Measurements from ENCODE around the gene PTPRO. TPM values are rescaled to one million over a fixed set of nuclear protein-coding genes. Genes with fewer than 3 reads are reported as not detected.
A peak's percentile ranks its signal among the peaks of the same experiment; 100 is the strongest.

Gene PTPRO
- total and polyA plus RNA-seq, 4 donors = 2.6 to 11.7 (median 3.4) TPM

DNA sequence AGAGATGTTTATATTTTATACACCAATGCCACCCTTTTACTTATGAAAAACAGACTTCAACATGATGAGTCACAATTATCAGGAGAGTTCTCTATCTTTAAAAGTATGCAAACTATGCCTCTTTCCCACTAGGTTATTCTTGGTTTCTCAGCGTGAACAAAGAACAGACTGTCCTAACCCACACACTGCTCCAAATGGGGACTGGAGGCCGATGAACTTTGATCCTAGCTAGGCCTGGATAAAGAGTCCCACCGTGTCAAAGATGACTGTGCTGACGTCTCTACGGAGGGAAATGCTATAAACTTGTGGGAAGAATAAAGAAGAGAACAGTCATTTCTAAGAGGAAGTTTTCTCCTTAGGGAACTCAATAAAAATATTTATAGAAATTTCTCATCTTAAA, 306.8 kb downstream of the PTPRO start:
- Histone ChIP-seq H3K27me3 (ENCODE audit: control insufficient read depth in 3 of 3, insufficient read depth in 3 of 3, low read length in 2 of 3) (no peaks in the 10 kb centered on the region), H3K4me1 (ENCODE audit: control insufficient read depth in 5 of 5, insufficient read depth in 5 of 5, low read length in 5 of 5) (peaks cover 0 to 14% (median 0%) of the 10 kb centered on the region in 5 donors), H3K36me3 (ENCODE audit: control insufficient read depth in 4 of 4, insufficient read depth in 4 of 4, low read length in 4 of 4) (peaks cover 0 to 2% (median under 1%) of the 10 kb centered on the region in 4 donors), H3K27ac (ENCODE audit: low read depth in 1 of 2, low read length in 1 of 2) (peak overlapping the region in 1 of 2 donors; percentile 12), H3K9ac (ENCODE audit: insufficient read depth in 1 of 2, low read length in 2 of 2) (no peak overlapping the region), H3K4me3 (no peak overlapping the region), H3K9me3 (ENCODE audit: control insufficient read depth in 4 of 4, insufficient read depth in 3 of 4, low read length in 3 of 4) (no peaks in the 10 kb centered on the region)
- DNase-seq (peak in 1 of 3 donors; percentile 35), ATAC-seq (ENCODE audit: insufficient read depth, low FRiP score) (peak; percentile 75)
- 44 to 48% methylated on average over 5 of the region's 5 CpGs for WGBS, 2 donors
- TF ChIP-seq, protein P1, sequence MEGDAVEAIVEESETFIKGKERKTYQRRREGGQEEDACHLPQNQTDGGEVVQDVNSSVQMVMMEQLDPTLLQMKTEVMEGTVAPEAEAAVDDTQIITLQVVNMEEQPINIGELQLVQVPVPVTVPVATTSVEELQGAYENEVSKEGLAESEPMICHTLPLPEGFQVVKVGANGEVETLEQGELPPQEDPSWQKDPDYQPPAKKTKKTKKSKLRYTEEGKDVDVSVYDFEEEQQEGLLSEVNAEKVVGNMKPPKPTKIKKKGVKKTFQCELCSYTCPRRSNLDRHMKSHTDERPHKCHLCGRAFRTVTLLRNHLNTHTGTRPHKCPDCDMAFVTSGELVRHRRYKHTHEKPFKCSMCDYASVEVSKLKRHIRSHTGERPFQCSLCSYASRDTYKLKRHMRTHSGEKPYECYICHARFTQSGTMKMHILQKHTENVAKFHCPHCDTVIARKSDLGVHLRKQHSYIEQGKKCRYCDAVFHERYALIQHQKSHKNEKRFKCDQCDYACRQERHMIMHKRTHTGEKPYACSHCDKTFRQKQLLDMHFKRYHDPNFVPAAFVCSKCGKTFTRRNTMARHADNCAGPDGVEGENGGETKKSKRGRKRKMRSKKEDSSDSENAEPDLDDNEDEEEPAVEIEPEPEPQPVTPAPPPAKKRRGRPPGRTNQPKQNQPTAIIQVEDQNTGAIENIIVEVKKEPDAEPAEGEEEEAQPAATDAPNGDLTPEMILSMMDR (IDR thresholded peaks at IDR 0.05; ENCODE audit: control extremely low read depth, extremely low read depth) = no peak

DNA sequence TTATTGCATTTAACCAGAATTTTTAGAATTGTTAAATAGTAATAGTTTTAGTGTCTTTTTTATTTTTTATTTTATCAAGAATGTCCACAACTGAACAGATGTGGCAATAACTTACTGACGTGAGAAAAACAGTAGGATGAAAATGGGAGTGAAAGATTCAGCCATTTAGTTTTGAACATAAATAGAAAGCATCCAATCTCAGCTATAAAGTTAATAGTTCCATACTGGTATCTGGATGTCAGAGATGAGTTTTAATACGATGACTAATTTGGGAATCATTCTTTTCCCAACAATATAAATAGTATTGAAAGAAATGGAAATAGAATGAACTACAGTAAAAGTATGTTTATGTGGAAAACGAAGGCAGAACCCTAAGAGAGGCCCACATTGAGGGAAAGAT, 307.5 kb downstream of the PTPRO start:
- H3K4me1 ChIP-seq (ENCODE audit: control insufficient read depth in 5 of 5, insufficient read depth in 5 of 5, low read length in 5 of 5) = peaks cover 0 to 14% (median 0%) of the 10 kb centered on the region in 5 donors
- no peaks in the 10 kb centered on the region for H3K27me3 ChIP-seq (ENCODE audit: control insufficient read depth in 3 of 3, insufficient read depth in 3 of 3, low read length in 2 of 3)
- no peak for ATAC-seq (ENCODE audit: insufficient read depth, low FRiP score)
- TF ChIP-seq, protein P1 (IDR thresholded peaks at IDR 0.05; ENCODE audit: control extremely low read depth, extremely low read depth) = no peak
- peaks cover 0 to 2% (median 0%) of the 10 kb centered on the region in 4 donors for H3K36me3 ChIP-seq (ENCODE audit: control insufficient read depth in 4 of 4, insufficient read depth in 4 of 4, low read length in 4 of 4)
- H3K4me3 ChIP-seq = no peak overlapping the region
- DNase-seq = no peak
- no peaks in the 10 kb centered on the region for H3K9me3 ChIP-seq (ENCODE audit: control insufficient read depth in 4 of 4, insufficient read depth in 3 of 4, low read length in 3 of 4)
- H3K27ac ChIP-seq (ENCODE audit: low read depth in 1 of 2, low read length in 1 of 2) = peak overlapping the region in 1 of 2 donors; percentile 64
- H3K9ac ChIP-seq (ENCODE audit: insufficient read depth in 1 of 2, low read length in 2 of 2) = no peak overlapping the region
- WGBS, 2 donors = 77% methylated on average over 3 of the region's 3 CpGs

DNA sequence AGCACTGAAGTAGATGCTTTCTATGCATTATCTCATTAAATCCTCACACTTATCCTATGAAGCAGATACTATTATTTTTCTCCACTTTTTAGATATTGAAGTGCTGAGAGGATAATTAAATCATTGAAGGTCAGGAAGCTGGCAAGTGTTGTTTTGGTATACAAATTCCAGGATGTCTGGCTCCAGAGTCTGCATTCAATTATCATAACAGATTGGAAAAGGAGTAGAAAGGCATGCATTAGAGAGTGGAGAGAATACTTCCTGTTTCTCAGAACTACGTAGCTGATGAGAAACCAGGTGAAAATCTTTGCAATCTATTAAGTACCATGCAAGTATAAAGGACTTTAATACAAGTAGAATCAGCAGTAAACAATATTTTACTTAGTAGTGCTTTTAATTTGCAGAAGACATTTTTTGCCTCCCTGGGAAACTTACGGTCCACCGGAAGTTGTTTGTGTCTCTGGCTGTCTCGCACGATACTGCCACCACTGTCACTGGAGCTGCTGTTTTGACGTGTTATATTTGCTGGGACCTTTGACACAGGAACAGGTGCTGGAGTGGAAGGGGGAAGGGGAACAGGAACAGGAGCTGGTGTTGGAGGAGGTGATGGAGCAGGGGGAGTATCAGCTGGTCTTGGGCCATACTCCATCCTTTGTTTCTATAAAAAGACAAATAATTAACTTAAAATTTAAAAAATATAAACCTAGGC, 308.9 kb downstream of the PTPRO start:
- no peaks in the 10 kb centered on the region for H3K27me3 ChIP-seq (ENCODE audit: control insufficient read depth in 3 of 3, insufficient read depth in 3 of 3, low read length in 2 of 3)
- no peak overlapping the region for H3K4me3 ChIP-seq
- no peak for DNase-seq
- peaks cover 0 to 2% (median 0%) of the 10 kb centered on the region in 4 donors for H3K36me3 ChIP-seq (ENCODE audit: control insufficient read depth in 4 of 4, insufficient read depth in 4 of 4, low read length in 4 of 4)
- ATAC-seq (ENCODE audit: insufficient read depth, low FRiP score) = no peak
- H3K4me1 ChIP-seq (ENCODE audit: control insufficient read depth in 5 of 5, insufficient read depth in 5 of 5, low read length in 5 of 5) = peaks cover 0 to 6% (median 0%) of the 10 kb centered on the region in 5 donors
- H3K27ac ChIP-seq (ENCODE audit: low read depth in 1 of 2, low read length in 1 of 2) = peak overlapping the region in 1 of 2 donors; percentile 50
- H3K9ac ChIP-seq (ENCODE audit: insufficient read depth in 1 of 2, low read length in 2 of 2) = no peak overlapping the region
- H3K9me3 ChIP-seq (ENCODE audit: control insufficient read depth in 4 of 4, insufficient read depth in 3 of 4, low read length in 3 of 4) = no peaks in the 10 kb centered on the region
- WGBS, 2 donors = 67 to 80% methylated on average over 6 of the region's 6 CpGs
- TF ChIP-seq, protein P1 (IDR thresholded peaks at IDR 0.05; ENCODE audit: control extremely low read depth, extremely low read depth) = no peak
